GM13977 (cell line): ENCODE measurements around the gene ITGB6.

Experiments used
- DNase-seq: peaks from one replicate; pipeline ENCODE4 v3.0.0; 2012; ENCODE audit warnings: low spot score
- CTCF ChIP-seq: IDR thresholded peaks from 2 replicates; pipeline ENCODE4 v1.5.1; 2012; ENCODE audit warnings: mild to moderate bottlenecking, control low read depth; ENCODE audit not compliant: insufficient read depth; ENCODE audit errors: extremely low read depth, missing control alignments
- in situ Hi-C: fragments of 300-500 bp; cut with MboI; formaldehyde crosslinking; loops from one replicate; pipeline ENCODE4 v1.12.0; 2022; ENCODE audit warnings: low sequenced_read_pairs, low pct_unique_long_range_greater_than_20kb, mixed read lengths, inconsistent platforms; ENCODE audit not compliant: unreplicated experiment

ITGB6 gene

GRCh38 chr2:160114020-160114419 is 86.1 kb downstream of the ITGB6 start:
- in situ Hi-C loops, result no loop called here
- no peak for DNase-seq
- no peak for TF ChIP-seq CTCF

GRCh38 chr2:160111951-160112798 is 87.9 kb downstream of the ITGB6 start:
- in situ Hi-C loops, result no loop called here
- TF ChIP-seq CTCF, result no peak
- DNase-seq, result peak; percentile 40

GRCh38 chr2:160110674-160111239 is 89.3 kb downstream of the ITGB6 start:
- in situ Hi-C loops, result no loop called here
- DNase-seq, result no peak
- TF ChIP-seq CTCF, result no peak

- in situ Hi-C loops, result loop anchor here (10.0 kb wide), 1 partner anchor 105 kb away; no protein-coding TSS in a partner anchor
- DNase-seq, result peak; percentile 52
These were observed 90.0 kb downstream of the ITGB6 start for GRCh38 chr2:160109939-160110673.

GRCh38 chr2:160109243-160109642 is 90.8 kb downstream of the ITGB6 start:
- in situ Hi-C loops, result loop anchor here (10.0 kb wide), 1 partner anchor 106 kb away; no protein-coding TSS in a partner anchor
- DNase-seq, result no peak
- TF ChIP-seq CTCF, result no peak

More at GRCh38 chr2:160109939-160110673, 90.0 kb downstream of the ITGB6 start:
- TF ChIP-seq CTCF, result peak; percentile 80

- no peak for DNase-seq
- no peak for TF ChIP-seq CTCF
- in situ Hi-C loops, result loop anchor here (10.0 kb wide), 1 partner anchor 106 kb away; no protein-coding TSS in a partner anchor
These were observed 91.4 kb downstream of the ITGB6 start for GRCh38 chr2:160108646-160109045.
